Dermis blood vessel endothelial cell (primary cell): ENCODE measurements around the gene CPHXL2. TPM values are rescaled to one million over a fixed set of nuclear protein-coding genes. Genes with fewer than 3 reads are reported as not detected.

Experiments used
- DNase-seq: peaks from one replicate; pipeline ENCODE4 v3.0.0; 2010
- total RNA-seq: library from RNA; depleted of rRNA; stranded (reverse); fragments of >200 nt; gene quantifications from 2 replicates; pipeline ENCODE4 v1.2.3, GENCODE V29; 2014

The CPHXL2 gene
- total RNA-seq, 1 donor from 2014 or later, result not detected

GRCh38 chr16:75640598-75640997, 36.2 kb downstream of the CPHXL2 start:
- DNase-seq, result no peak

DNA sequence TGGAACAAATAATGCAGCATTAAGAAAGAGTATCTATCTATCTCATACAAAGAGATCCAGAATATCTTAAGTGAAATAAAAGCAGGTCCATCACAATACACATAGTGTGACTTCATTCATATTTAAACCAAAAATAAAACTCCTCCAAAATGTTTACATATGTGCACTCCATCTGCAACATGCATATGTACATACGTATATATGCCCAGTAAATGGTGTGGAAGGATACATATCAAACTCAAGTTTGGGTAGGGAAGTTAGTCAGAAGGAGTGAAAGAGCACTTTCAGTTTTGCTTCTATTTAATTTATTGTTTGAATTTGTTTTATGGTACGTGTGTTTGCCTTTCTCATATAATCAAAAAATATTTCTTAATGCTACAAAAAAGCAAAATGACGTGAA, 41.8 kb downstream of the CPHXL2 start:
- DNase-seq, result no peak

GRCh38 chr16:75632857-75633256, 44.0 kb downstream of the CPHXL2 start:
- DNase-seq, result no peak

GRCh38 chr16:75630052-75630451, 46.8 kb downstream of the CPHXL2 start:
- no peak for DNase-seq

DNA sequence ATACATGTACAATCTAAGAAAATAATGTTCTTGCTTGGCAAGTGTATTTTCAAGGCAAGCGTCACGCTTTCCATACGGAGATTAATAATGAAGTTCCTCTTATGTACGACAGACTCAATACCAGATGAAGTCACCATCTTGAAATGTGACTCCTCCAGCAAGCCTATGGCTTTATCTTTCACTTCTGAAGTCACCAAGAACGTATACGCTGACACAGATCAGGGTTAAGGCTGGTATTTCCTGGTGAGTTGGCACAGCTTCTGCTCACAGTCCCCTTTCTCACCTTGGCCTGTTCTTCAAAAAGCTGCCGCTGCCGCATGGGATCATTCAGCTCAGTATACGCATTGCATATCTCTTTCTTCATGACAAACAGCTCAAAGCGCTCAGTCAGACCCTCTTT, 47.7 kb downstream of the CPHXL2 start:
- no peak for DNase-seq

DNA sequence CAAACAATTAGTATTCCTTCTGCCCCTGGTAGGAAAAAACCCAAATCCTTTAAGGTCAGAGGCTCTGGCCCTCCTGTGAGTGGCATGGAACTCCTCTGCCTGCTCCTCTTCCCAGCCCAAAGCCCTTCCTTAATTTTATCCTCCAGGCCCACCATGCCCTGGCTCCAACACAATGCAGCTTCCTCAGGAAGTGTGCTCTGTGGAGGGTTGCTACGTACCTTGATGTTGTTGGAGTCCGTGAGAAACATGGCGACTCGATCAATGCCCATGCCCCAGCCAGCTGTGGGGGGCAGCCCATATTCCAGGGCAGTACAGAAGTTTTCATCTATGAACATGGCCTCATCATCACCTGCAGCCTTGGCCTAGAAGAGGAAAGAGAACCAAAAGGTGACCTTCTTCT, 48.5 kb downstream of the CPHXL2 start:
- DNase-seq, result peak; percentile 75

GRCh38 chr16:75627851-75628250, 49.0 kb downstream of the CPHXL2 start:
- DNase-seq, result peak; percentile 69

DNA sequence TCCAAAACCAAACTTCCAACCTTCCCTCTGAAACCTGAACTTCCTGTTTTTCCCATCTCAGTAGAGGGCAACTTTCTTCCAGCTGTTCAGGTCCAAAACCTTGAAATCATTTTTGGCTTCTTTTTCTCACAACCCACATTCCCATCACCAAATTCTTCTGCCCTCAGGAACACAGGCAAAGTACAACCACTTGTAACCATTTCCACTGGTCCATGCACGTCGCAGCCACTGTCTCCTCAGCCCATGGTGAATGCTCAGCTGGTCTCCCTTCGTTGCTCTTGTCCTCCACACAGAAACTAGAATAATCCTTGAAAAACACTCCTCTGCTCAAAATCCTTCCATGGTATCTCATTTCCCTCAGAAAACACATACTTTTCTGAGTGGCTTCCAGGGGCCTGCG, 50.0 kb downstream of the CPHXL2 start:
- DNase-seq, result no peak

- DNase-seq, result no peak
Measured at GRCh38 chr16:75624921-75625334, 51.9 kb downstream of the CPHXL2 start.

DNA sequence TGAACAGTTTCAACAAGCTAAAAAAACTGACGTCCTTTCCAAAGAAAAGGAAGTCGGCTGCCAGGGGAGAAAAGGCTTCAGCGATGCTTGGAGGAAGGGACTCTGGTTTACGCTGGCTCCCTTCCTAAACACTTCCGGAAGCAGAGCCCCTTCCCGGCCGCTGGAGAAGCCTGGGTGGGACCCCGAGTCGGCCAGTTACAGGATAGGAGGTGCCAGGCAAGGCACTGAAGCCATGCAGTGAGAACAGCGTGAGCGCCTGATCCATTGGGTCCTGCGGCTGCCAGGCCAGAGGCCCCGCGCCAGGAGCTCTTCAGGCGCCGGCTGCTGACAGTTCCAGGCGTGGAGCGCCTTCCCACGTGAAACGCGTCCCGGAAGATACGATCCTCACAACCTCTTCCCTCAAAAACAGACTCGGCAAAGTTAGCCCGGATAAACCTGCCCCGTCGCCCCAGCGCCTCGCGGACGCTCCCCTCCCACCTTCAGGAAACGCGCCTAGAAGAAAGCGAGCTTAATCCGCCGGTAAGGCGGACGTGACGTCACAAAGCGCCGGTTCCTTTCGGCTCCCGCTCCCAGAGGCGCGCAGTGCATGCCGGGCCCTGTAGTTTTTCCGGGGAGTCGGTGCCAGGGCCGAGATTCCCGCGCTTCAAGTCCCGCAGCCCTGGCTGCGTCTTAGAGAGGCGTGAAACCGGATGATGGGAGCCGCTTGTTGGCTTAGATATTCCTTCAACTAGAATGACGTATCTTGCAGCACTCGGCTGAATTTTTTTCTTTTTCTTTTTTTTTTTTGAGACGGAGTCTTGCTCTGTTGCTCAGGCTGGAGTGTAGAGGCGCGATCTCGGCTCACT, 53.8 kb downstream of the CPHXL2 start, which contains the start of gene ADAT1:
ADAT1 (minus strand) TSS at position 521 of the 845 bp plus-strand sequence. CDS start 2,482 bp downstream, outside the sequence.
- DNase-seq, result peak; percentile 99

DNA sequence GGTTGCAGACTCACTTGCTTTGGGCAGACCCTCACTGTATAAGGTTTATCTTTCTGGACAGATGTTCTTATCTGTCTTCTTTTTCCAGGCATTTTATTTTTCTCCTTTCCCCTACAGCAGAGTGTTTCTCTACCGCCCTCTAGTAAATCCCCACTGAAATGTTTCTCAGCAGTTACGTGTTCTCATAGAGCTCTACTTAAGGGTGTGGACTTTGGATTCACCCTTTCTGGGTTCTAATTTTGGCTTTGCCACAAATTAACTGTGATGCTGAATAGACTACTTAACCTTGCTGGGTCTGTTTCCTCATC, 55.7 kb downstream of the CPHXL2 start:
- DNase-seq, result peak; percentile 67

- DNase-seq, result no peak
Measured at GRCh38 chr16:75620326-75621169, 56.3 kb downstream of the CPHXL2 start.

DNA sequence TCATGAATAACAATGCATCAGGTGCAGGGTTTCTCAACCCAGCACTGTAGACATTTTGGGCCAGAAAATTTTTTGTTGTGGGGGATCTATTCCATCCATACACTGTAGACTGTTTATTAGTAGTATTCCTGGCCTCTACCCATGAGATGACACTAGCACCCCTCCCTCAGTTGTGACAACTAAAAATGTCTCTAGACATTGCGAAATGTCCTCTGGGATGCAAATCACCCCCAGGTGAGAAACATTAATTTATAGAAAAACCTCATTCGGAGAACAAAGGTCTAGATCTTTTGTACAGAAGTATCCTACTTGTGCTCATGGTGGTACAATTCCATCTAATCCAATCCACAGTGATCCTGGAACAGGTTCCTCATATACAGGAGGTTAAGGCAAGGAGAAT, 58.0 kb downstream of the CPHXL2 start:
- no peak for DNase-seq

GRCh38 chr16:75617121-75617520, 59.7 kb downstream of the CPHXL2 start:
- DNase-seq, result no peak

DNA sequence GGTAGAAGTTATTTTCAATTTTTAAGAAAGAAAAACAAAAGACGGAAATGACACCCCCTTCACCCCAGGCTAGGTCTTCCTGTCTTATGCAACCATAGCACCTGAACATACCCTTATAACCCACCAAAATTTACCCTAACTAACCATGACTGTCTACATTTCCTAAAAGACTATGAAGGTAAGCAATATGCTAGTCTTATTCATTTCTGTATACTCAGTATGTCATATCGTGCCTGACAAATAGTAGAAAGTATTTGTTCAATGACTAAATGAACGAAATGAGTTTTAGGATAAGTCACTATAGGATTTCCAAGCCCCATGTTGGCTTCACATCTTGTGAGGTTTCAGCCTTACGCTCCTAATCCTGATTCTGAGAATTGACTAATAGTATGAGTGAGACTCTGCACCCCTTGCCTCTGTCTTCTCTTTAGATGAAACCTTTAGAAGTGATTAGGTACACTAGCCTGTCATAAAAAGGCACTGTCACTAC, 60.2 kb downstream of the CPHXL2 start:
- DNase-seq, result no peak

DNA sequence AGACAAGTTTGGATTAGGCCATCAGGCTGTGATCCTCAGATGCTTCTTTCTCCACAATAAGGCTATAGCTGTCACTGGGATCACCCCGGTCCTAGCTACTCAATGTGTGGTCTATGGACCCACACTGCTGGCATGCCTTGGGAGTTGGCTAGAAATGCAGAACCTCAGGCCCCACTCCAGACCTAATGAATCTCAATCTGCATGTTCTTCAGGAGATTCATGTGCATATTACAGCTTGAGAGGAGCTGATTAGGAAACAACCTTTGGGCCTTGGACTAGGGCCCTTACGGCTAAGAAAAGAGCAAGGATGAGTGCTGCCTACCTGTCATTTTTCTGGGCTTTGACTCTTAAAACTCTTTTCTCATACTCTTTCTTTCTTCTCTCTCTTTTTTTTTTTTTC, 61.2 kb downstream of the CPHXL2 start:
- DNase-seq, result no peak

DNA sequence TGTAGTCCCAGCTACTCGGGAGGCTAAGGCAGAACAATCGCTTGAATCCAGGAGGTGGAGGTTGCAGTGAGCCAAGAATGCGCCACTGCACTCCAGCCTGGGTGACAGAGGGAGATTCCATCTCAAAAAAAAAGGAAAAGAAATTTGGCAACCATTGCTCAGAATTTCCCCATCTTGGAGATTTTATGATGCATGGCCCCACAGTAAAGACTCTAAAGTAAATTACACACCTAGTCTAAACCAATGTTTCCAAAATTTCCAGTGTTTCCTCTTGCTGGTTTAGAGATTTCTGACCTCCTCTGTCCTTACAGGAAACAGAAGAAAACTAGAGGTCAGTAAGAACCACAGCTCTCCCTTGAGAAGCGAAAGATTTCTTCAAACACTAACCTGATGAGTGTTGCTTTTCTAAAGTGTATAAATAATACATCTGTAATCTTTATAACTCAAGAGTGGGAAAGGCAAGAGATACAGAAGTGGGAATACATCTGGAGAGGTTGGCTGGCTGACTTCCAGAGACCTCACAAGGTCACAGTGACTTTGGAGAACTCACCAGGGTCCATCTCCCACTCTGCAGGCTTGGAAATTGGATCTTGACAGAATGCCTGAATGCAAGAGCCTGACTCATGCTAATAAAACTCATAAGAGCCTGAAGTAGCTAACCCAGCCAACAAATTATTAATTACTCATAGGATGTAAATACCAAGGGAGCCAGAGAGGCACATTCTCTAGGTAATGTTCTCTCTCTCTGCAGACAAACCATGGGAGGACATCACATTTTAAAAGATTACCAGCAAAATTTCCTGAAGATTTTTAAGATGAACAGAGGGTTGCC, 62.5 kb downstream of the CPHXL2 start:
- DNase-seq, result peak; percentile 59

Other genes starting within 250 kb of the CPHXL2 start
- 71.6 and 82.4 TPM in 2 replicates for gene CFDP1, start 243.5 kb downstream of the CPHXL2 start, total RNA-seq
- gene TMEM170A, start 212.3 kb downstream of the CPHXL2 start, total RNA-seq, result 36.2 and 56.2 TPM in 2 replicates
- gene CHST6, start 181.6 kb downstream of the CPHXL2 start, total RNA-seq, result 1.2 and 1.9 TPM in 2 replicates
- gene CHST5, start 140.9 kb downstream of the CPHXL2 start, total RNA-seq, result not detected in 2 replicates
- 8.0 and 13.7 TPM in 2 replicates for gene TMEM231, start 120.8 kb downstream of the CPHXL2 start, total RNA-seq
- 89.5 and 91.2 TPM in 2 replicates for gene GABARAPL2, start 110.6 kb downstream of the CPHXL2 start, total RNA-seq
- gene ADAT1, start 53.7 kb downstream of the CPHXL2 start, total RNA-seq, result 99.0 and 104 TPM in 2 replicates
- gene KARS1, start 29.3 kb downstream of the CPHXL2 start, total RNA-seq, result 184 and 218 TPM in 2 replicates
- gene TERF2IP, start 29.2 kb downstream of the CPHXL2 start, total RNA-seq, result 54.4 and 66.4 TPM in 2 replicates
- not detected in 2 replicates for gene DUXB, start 24.5 kb upstream of the CPHXL2 start, total RNA-seq
- not detected in 2 replicates for gene CPHXL, start 49.5 kb upstream of the CPHXL2 start, total RNA-seq